NCI-H510A treated with DMSO at 0.1 percent for 48 hours (cell line): Measurements from ENCODE around the gene N4BP2.

Experiments
- DNase-seq: peaks from one replicate; lab custom pipeline; 2025; lab: John Stamatoyannopoulos, UW

The N4BP2 gene

DNA sequence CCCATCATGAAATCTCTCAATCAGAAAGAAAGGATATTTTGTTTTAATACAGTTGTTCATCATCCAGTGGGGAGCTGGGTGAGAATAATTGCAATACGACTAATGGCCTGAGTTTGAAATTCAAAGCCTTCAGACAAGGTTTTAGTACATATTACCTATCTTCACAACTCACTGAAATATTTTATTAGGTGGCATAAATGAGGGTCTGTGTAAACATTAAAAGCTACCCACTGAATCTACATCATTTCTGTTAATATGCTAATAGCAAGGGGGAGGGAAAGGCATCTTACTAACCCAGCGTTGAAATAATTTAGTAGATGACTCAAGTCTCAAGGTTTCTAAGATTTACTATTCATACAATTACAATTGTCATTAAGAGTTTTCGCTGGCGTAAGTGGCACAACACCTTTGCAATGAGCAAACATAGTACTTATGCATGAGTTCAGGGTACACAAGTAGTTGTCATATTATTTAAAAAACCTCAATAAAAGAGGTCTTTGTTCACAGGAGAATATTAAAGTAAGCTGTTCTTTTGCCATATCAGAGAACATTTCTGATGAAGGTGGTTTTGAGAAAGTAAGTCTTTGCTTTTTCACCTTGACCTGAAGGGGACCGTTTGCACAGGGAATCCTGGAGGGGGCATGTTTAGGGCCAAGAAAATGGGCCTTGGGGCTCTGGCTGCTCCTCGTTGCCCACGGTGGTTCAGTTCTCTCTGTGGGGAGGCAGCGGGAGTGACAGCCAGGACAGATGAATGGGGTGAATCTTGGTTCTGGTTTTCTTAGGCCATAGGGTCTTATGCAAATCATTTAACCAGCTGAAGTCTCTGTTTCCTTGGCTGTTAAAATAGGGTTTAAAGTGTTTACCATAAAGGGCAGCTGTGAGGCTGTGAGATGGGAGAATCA is 135.7 kb downstream of the N4BP2 start:
- DNase-seq, result peak; percentile 22

DNA sequence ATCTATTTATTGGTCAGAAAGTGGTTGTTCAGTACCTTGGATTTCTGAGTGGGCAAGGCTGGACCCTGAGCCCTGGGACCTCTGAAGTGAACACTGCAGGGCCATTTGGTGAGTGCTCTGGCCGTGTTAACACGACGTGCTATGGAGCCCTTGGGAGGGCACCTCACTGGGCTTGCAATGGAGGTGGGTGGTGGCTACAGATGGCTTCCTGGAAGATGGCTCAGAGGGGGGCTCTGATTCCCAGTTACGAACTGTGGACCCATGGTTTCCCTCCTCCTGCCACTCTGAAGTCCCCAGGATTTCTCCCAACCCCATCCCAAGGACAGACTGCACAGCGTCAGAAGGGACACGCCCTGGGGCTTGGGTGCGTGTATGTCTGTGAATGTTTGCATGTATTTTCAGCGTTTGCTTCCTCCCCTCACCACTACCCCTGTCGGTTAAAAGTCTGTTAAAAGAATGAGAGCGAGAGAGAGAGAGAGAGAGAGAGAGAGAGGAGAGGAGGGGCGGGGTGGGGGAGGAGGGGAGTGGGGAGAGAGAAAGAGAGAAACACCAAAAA is 136.4 kb downstream of the N4BP2 start:
- DNase-seq, result no peak

GRCh38 chr4:40193578-40193977 is 136.9 kb downstream of the N4BP2 start:
- DNase-seq, result no peak

DNA sequence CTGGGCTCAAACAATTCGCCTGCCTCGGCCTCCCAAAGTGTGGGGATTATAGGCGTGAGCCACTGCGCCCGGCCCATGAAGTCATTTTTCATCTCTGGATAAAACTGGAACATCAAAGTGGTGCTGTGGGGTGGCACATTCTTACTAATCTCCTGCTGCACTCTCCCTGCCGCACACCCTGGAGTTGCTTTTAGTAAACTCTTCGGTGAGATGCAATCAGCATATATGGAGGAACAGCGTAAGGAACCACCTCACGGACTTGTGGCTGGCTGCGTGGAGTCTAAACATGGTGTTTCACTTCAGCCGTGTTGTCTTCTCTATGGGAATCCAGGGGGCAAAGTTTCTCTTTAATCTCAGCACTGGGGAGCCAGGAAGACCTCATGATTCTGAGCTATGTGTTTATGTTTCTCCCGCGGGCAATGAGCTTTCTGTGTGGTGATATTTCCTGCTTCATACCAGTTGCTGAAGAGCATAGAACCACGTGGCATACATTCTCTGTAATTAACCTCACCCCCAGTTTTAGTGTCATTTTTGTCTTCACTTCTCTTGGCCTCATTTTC is 138.0 kb downstream of the N4BP2 start:
- no peak for DNase-seq

- DNase-seq, result no peak
Measured at GRCh38 chr4:40195182-40196177, 138.8 kb downstream of the N4BP2 start.

DNA sequence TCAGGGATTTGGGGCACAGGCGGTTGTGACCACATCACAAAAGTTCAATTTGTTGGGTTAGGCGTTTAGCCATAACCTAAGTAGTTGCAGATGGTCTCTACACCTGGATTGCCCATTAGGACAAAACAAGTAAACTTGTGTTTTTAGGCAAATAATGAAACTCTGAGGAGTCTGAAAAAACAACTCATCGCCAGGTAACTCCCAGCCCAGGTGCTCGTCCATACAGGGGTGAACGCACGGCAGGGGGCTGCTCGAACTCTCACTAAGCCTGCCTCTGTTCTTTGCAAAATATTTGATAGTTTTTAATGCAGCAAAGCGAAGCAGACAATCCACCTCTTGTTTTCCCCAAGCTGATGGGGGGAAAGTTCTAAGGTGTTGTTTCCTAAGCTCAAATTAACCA is 139.6 kb downstream of the N4BP2 start:
- no peak for DNase-seq

DNA sequence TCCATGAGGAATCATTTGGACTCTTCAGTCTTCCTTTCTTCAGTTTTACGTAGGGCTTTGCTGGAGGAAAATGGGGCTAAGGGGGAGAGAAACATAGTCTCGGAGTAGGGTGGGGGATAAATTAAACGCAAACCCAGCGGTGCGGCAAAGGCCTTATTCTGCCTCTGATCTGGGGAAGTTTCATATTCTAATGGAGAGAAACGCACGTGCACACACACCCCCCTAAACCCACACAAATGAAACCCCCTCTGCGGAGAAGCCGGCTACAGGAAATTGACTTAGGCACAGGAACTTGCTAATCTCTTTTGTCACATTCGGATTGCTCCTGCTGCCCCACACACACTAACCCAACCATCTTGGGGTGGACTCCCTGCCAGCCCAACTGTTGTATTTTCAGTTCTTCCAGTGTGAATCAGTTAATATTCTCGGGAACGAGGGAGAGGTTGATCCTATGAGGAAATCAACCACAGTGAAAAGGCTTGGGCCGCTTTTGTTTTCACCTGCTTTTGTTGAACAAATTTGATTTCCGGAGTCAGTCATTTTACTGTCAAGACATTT is 140.2 kb downstream of the N4BP2 start, which contains the start of gene RHOH:
RHOH (plus strand) TSS at position 308 of the 558 bp plus-strand sequence. CDS start 46,356 bp downstream, outside the sequence.
- no peak for DNase-seq

- DNase-seq, result no peak
Measured at GRCh38 chr4:40197879-40198689, 141.4 kb downstream of the N4BP2 start.

- no peak for DNase-seq
Measured at GRCh38 chr4:40199179-40199670, 142.6 kb downstream of the N4BP2 start.

- no peak for DNase-seq
Measured at GRCh38 chr4:40199999-40200874, 143.6 kb downstream of the N4BP2 start.

DNA sequence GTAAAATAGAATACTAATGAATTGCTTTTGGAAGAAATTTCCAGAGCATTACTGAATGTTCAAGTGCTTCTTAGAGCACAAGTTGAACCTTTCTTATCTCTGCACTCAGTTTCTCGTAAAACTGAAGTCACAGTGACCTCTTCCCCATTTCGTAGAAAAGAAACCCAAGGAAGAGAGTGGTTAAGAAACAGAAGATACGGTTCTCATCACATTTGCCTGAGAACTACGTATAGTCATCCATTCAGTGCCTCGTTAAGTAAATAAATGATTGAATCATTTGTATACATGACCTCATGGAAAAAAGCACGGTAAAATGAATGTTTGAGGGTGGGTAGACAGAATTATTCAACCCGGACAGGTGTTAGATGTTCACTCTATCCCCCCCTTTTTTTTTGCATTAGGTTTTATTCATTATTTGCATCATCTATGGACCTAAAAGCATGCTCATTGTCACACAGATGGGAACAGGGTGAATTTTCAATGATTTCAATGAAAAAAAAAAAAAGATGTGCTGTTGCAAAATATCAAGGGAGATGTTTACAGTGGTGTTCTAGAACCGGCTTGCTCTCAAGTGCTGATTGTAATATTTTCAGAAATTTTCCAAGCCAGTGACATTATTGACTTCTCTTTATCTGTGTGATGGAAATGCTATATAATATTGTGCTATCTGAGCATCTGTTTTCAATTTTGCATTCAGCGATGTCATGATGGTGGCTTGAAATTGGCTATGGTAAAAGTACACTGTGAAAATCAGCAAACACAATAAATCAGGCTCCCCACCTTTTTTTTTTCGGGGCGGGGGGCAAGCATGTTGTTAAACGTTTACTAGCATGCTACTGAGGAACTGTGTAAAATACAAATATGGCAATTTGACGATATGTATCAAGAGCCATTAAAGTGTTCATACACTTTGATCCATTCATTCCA is 144.5 kb downstream of the N4BP2 start:
- no peak for DNase-seq

- no peak for DNase-seq
Measured at GRCh38 chr4:40201898-40202297, 145.2 kb downstream of the N4BP2 start.

GRCh38 chr4:40202474-40202873 is 145.8 kb downstream of the N4BP2 start:
- no peak for DNase-seq

GRCh38 chr4:40204507-40205258 is 148.0 kb downstream of the N4BP2 start:
- no peak for DNase-seq

GRCh38 chr4:40205259-40206198 is 148.9 kb downstream of the N4BP2 start:
- DNase-seq, result no peak

DNA sequence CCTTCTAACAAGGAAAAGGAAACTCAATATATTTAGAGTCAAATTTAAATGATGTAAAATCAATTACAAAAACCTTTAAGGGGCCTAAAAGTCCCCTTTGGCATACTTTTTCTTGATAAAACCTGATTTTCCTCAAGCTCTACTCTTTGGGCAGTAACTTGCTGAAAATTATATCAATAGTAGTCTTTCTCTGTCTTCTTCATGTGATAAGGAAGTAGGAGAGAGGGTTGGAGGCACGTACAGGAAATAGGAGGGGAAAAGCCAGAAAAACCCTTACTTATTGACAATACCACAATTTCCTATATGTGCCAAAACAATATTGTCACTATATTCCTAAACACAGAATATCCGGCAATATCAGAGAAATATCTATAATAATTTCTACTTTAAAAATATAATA is 149.8 kb downstream of the N4BP2 start:
- no peak for DNase-seq
